Measurements from ENCODE around the gene DBF4B. TPM values are rescaled to one million over a fixed set of nuclear protein-coding genes. Genes with fewer than 3 reads are reported as not detected.

DBF4B gene
- total RNA-seq, 2 experiments from 2014 or later = 1.5 TPM

GRCh38 chr17:44749076-44749979 is 40.9 kb downstream of the DBF4B start:
- Histone ChIP-seq H3K9me3 (ENCODE audit: control insufficient read depth in 1 of 2, insufficient read depth in 1 of 2, low read length in 2 of 2) (no peaks in the 10 kb centered on the region), H3K4me1 (ENCODE audit: insufficient read depth, low read length) (no peaks in the 10 kb centered on the region), H3K27me3 (ENCODE audit: control insufficient read depth in 1 of 2, insufficient read depth in 2 of 2, low read length in 2 of 2) (no peaks in the 10 kb centered on the region), H3K27ac (ENCODE audit: low read depth in 1 of 2, low read length in 2 of 2) (no peak overlapping the region), H3K4me3 (ENCODE audit: low read length) (no peak overlapping the region), H3K36me3 (ENCODE audit: insufficient read depth, low read length) (no peaks in the 10 kb centered on the region)
- intact Hi-C loops (cut with DNase I, micrococcal nuclease) = no loop called here
- DNase-seq = no peak
- peaks cover 14% of the 10 kb centered on the region for H3K36me3 Mint-ChIP-seq (ENCODE audit: low read depth)
- ATAC-seq (ENCODE audit: poor library complexity) = no peak
- TF ChIP-seq CTCF (IDR thresholded peaks at IDR 0.05) = no peak
- ChIA-PET POLR2A (no interaction called here), CTCF (no interaction called here)
- H3K4me1 Mint-ChIP-seq (ENCODE audit: low read depth) = no peaks in the 10 kb centered on the region
- no peak overlapping the region for H3K27ac Mint-ChIP-seq
- H3K4me3 Mint-ChIP-seq = no peak overlapping the region
- H3K9me3 Mint-ChIP-seq = no peaks in the 10 kb centered on the region
- peaks cover 5% of the 10 kb centered on the region for H3K27me3 Mint-ChIP-seq

GRCh38 chr17:44749980-44750318 is 41.5 kb downstream of the DBF4B start:
- Mint-ChIP-seq H3K4me1 (ENCODE audit: low read depth) (no peaks in the 10 kb centered on the region), H3K36me3 (ENCODE audit: low read depth) (peaks cover 14% of the 10 kb centered on the region), H3K27ac (no peak overlapping the region), H3K9me3 (no peaks in the 10 kb centered on the region), H3K4me3 (no peak overlapping the region), H3K27me3 (peaks cover 5% of the 10 kb centered on the region)
- no peak for TF ChIP-seq CTCF (IDR thresholded peaks at IDR 0.05)
- Histone ChIP-seq H3K27me3 (ENCODE audit: control insufficient read depth in 1 of 2, insufficient read depth in 2 of 2, low read length in 2 of 2) (no peaks in the 10 kb centered on the region), H3K36me3 (ENCODE audit: insufficient read depth, low read length) (no peaks in the 10 kb centered on the region), H3K27ac (ENCODE audit: low read depth in 1 of 2, low read length in 2 of 2) (no peak overlapping the region), H3K4me1 (ENCODE audit: insufficient read depth, low read length) (no peaks in the 10 kb centered on the region), H3K9me3 (ENCODE audit: control insufficient read depth in 1 of 2, insufficient read depth in 1 of 2, low read length in 2 of 2) (no peaks in the 10 kb centered on the region), H3K4me3 (ENCODE audit: low read length) (no peak overlapping the region)
- ATAC-seq (ENCODE audit: poor library complexity) (no peak), DNase-seq (no peak)
- intact Hi-C loops (cut with DNase I, micrococcal nuclease) = no loop called here
- ChIA-PET POLR2A (no interaction called here), CTCF (no interaction called here)

- no peaks in the 10 kb centered on the region for H3K27me3 ChIP-seq (ENCODE audit: control insufficient read depth in 1 of 2, insufficient read depth in 2 of 2, low read length in 2 of 2)
- Mint-ChIP-seq H3K36me3 (ENCODE audit: low read depth) (peaks cover 14% of the 10 kb centered on the region), H3K4me1 (ENCODE audit: low read depth) (no peaks in the 10 kb centered on the region), H3K4me3 (no peak overlapping the region), H3K27me3 (peaks cover 5% of the 10 kb centered on the region), H3K27ac (no peak overlapping the region), H3K9me3 (no peaks in the 10 kb centered on the region)
- no peak overlapping the region for H3K27ac ChIP-seq (ENCODE audit: low read depth in 1 of 2, low read length in 2 of 2)
- H3K9me3 ChIP-seq (ENCODE audit: control insufficient read depth in 1 of 2, insufficient read depth in 1 of 2, low read length in 2 of 2) = no peaks in the 10 kb centered on the region
- ChIA-PET CTCF (no interaction called here), POLR2A (no interaction called here)
- H3K4me1 ChIP-seq (ENCODE audit: insufficient read depth, low read length) = no peaks in the 10 kb centered on the region
- no peak for ATAC-seq (ENCODE audit: poor library complexity)
- no peak for TF ChIP-seq CTCF (IDR thresholded peaks at IDR 0.05)
- H3K4me3 ChIP-seq (ENCODE audit: low read length) = no peak overlapping the region
- intact Hi-C loops (cut with DNase I, micrococcal nuclease) = no loop called here
- no peaks in the 10 kb centered on the region for H3K36me3 ChIP-seq (ENCODE audit: insufficient read depth, low read length)
- no peak for DNase-seq
These were observed 42.9 kb downstream of the DBF4B start for GRCh38 chr17:44751331-44751730.
